GM18868 (cell line): ENCODE data around the gene MIPEP.
"Not testable (repeated sequence)": the region's sequence is repeated elsewhere in the genome, so short reads cannot be mapped to it uniquely, and the experiment has no call there.

Experiments
- ATAC-seq: cut with Tn5 transposase; IDR thresholded peaks from one replicate; pipeline ENCODE4 v1.9.1; 2021; ENCODE audit warnings: mild to moderate bottlenecking, moderate library complexity; ENCODE audit not compliant: unreplicated experiment

Gene MIPEP

GRCh38 chr13:23778002-23778652 lies 111.1 kb downstream of the MIPEP start:
- ATAC-seq = no peak

GRCh38 chr13:23777575-23777870 lies 111.7 kb downstream of the MIPEP start:
- peak; percentile 31 for ATAC-seq

GRCh38 chr13:23776698-23777574 lies 112.3 kb downstream of the MIPEP start:
- peak; percentile 98 for ATAC-seq

GRCh38 chr13:23772717-23773116 lies 116.5 kb downstream of the MIPEP start:
- no peak for ATAC-seq

- no peak for ATAC-seq
Measured at GRCh38 chr13:23771956-23772355, 117.2 kb downstream of the MIPEP start.

- peak; percentile 95 for ATAC-seq
Measured at GRCh38 chr13:23771552-23771951, 117.6 kb downstream of the MIPEP start.

GRCh38 chr13:23770973-23771372 lies 118.2 kb downstream of the MIPEP start:
- no peak for ATAC-seq

- no peak for ATAC-seq
Measured at GRCh38 chr13:23770428-23770827, 118.8 kb downstream of the MIPEP start.

GRCh38 chr13:23769401-23769800 lies 119.8 kb downstream of the MIPEP start:
- no peak for ATAC-seq

GRCh38 chr13:23767838-23768237 lies 121.4 kb downstream of the MIPEP start:
- ATAC-seq = no peak

GRCh38 chr13:23766939-23767338 lies 122.3 kb downstream of the MIPEP start:
- ATAC-seq = no peak

- ATAC-seq = peak; percentile 76
Measured at GRCh38 chr13:23766283-23766682, 122.9 kb downstream of the MIPEP start.

- no peak for ATAC-seq
Measured at GRCh38 chr13:23765531-23765930, 123.7 kb downstream of the MIPEP start.

GRCh38 chr13:23763318-23763717 lies 125.9 kb downstream of the MIPEP start:
- no peak for ATAC-seq

- not testable (repeated sequence) for ATAC-seq
Measured at GRCh38 chr13:23761760-23762159, 127.4 kb downstream of the MIPEP start.

GRCh38 chr13:23760000-23760399 lies 129.2 kb downstream of the MIPEP start:
- no peak for ATAC-seq

- ATAC-seq = no peak
Measured at GRCh38 chr13:23758798-23759527, 130.2 kb downstream of the MIPEP start.

- no peak for ATAC-seq
Measured at GRCh38 chr13:23754997-23755396, 134.2 kb downstream of the MIPEP start.

GRCh38 chr13:23754506-23754905 lies 134.7 kb downstream of the MIPEP start:
- no peak for ATAC-seq

GRCh38 chr13:23753458-23753857 lies 135.7 kb downstream of the MIPEP start:
- ATAC-seq = no peak

- peak; percentile 75 for ATAC-seq
Measured at GRCh38 chr13:23752111-23753001, 136.8 kb downstream of the MIPEP start.
